HepG2 (cell line): ENCODE data around the gene TRDN. TPM values are rescaled to one million over a fixed set of nuclear protein-coding genes. Genes with fewer than 3 reads are reported as not detected.

Experiments
- ATAC-seq: fragments of 200-7000 bp; cut with Tn5 transposase; 3 replicates; pipeline ENCODE4 v1.9.1; 2020; ENCODE audit warnings: mild to moderate bottlenecking, moderate library complexity
- BruUV-seq: library from RNA; stranded (reverse); fragments of 400-500 nt; replicated peaks from 2 replicates; lab custom pipeline; 2021; lab: Mats Ljungman, UMichigan
- CTCF ChIA-PET: fragments of 300-600 bp; formaldehyde crosslinking; extraction: SDS; loops from one replicate; lab custom pipeline; 2021; ENCODE audit warnings: low total read pairs, inconsistent platforms, low intra/inter-chr PET ratio; lab: Yijun Ruan, JAX
- POLR2A ChIA-PET: fragments of 350-600 bp; sonication (Branson Sonifier 250); formaldehyde crosslinking; loops from one replicate; lab custom pipeline; 2020; ENCODE audit warnings: antibody characterized with exemption, inconsistent platforms; lab: Yijun Ruan, JAX
- DNase-seq: peaks from one replicate; pipeline ENCODE4 v3.0.0-alpha.2; 2015; ENCODE audit warnings: low spot score
- FAIRE-seq: peaks from 3 replicates; lab custom pipeline; 2011; peaks lifted over from hg19 to GRCh38; lab: Jason Lieb, UNC
- H2AFZ ChIP-seq: one replicate; pipeline ENCODE4 v1.6.1; 2011; ENCODE audit warnings: low read length, inconsistent platforms
- H3K27ac ChIP-seq: fragments of 300-600 bp; 3 replicates; pipeline ENCODE4 v1.8.0; 2011; ENCODE audit warnings: mixed run types, mild to moderate bottlenecking, mixed read lengths, low read length, inconsistent platforms; ENCODE audit not compliant: insufficient read depth; ENCODE audit errors: extremely low read length
- H3K27me3 ChIP-seq, 2 experiments: fragments of 200-600 bp in 1 of 2; 2 replicates in 1 of 2; 3 replicates in 1 of 2; pipeline versions ENCODE4 v1.6.0 to v1.8.0; 2011; ENCODE audit warnings: low read length in 2 of 2, mild to moderate bottlenecking in 2 of 2, moderate library complexity in 2 of 2, inconsistent platforms in 1 of 2; ENCODE audit not compliant: insufficient read depth in 2 of 2, control insufficient read depth in 1 of 2
- H3K36me3 ChIP-seq, 2 experiments: fragments of 200-600 bp in 1 of 2; replicated peaks in 1 of 2; 2 replicates in 1 of 2; 3 replicates in 1 of 2; pipeline versions ENCODE4 v1.5.1 to v1.8.0; 2011; ENCODE audit warnings: low read length in 2 of 2, inconsistent platforms in 1 of 2; ENCODE audit not compliant: insufficient read depth in 2 of 2, control insufficient read depth in 1 of 2
- H3K4me1 ChIP-seq: 2 replicates; pipeline ENCODE4 v1.5.1; 2012; ENCODE audit warnings: low read length, inconsistent platforms; ENCODE audit not compliant: insufficient read depth
- H3K4me2 ChIP-seq: 2 replicates; pipeline ENCODE4 v1.6.0; 2011; ENCODE audit warnings: low read depth, low read length, inconsistent platforms
- H3K4me3 ChIP-seq, 3 experiments: fragments of 200-600 bp in 1 of 3; sonication (generic), shearing (Covaris generic) in 1 of 3; replicated peaks in 1 of 3; 2 replicates each; pipeline ENCODE4 v1.5.1; 2011 to 2016; ENCODE audit warnings: low read length in 3 of 3, inconsistent platforms in 2 of 3, low read depth in 2 of 3, mild to moderate bottlenecking in 2 of 3, control low read depth in 1 of 3, mixed read lengths in 1 of 3; ENCODE audit not compliant: insufficient read depth in 1 of 3
- H3K79me2 ChIP-seq: one replicate; pipeline ENCODE4 v1.6.1; 2011; ENCODE audit warnings: low read length, inconsistent platforms; ENCODE audit not compliant: insufficient read depth
- H3K9ac ChIP-seq: 2 replicates; pipeline ENCODE4 v1.6.0; 2011; ENCODE audit warnings: mild to moderate bottlenecking, low read depth, low read length, inconsistent platforms; ENCODE audit not compliant: insufficient read depth
- H3K9me3 ChIP-seq: 2 replicates; pipeline ENCODE4 v1.5.1; 2012; ENCODE audit warnings: mild to moderate bottlenecking, low read length
- H4K20me1 ChIP-seq: 2 replicates; pipeline ENCODE4 v1.6.0; 2011; ENCODE audit warnings: inconsistent platforms, mild to moderate bottlenecking, low read length, moderate library complexity; ENCODE audit not compliant: insufficient read depth
- ATM ChIP-seq: fragments of 450-650 bp; IDR thresholded peaks from 2 replicates; pipeline ENCODE4 v1.7.1; 2017; ENCODE audit warnings: mild to moderate bottlenecking, borderline replicate concordance
- E2F5 ChIP-seq: sonication (generic); formaldehyde crosslinking; conservative IDR thresholded peaks from 2 replicates; pipeline ENCODE4 v1.4.0; 2020; ENCODE audit warnings: missing genetic modification reagents
- FOXJ3 ChIP-seq: sonication (generic); formaldehyde crosslinking; IDR thresholded peaks from 2 replicates; pipeline ENCODE4 v1.4.0; 2020; ENCODE audit warnings: missing genetic modification reagents, mild to moderate bottlenecking, borderline replicate concordance
- NFRKB ChIP-seq: fragments of 450-650 bp; IDR thresholded peaks from 2 replicates; pipeline ENCODE4 v1.6.1; 2017
- PBX3 ChIP-seq: sonication (generic); formaldehyde crosslinking; IDR thresholded peaks from 2 replicates; pipeline ENCODE4 v1.8.1; 2023; ENCODE audit warnings: missing genetic modification reagents, inconsistent platforms, borderline replicate concordance
- U2AF1 ChIP-seq: fragments of 200-400 bp; formaldehyde crosslinking; optimal IDR thresholded peaks from 2 replicates; pipeline ENCODE3; 2017; ENCODE audit warnings: mild to moderate bottlenecking, low read depth, low read length
- ZHX2 ChIP-seq, 2 experiments: sonication (generic) in 1 of 2; formaldehyde crosslinking in 1 of 2; IDR thresholded peaks; 2 replicates each; pipeline versions ENCODE4 v1.6.1 to v1.9.0; 2014 to 2022; ENCODE audit warnings: antibody characterized with exemption in 1 of 2, borderline replicate concordance in 1 of 2, inconsistent platforms in 1 of 2, low read depth in 1 of 2, missing genetic modification reagents in 1 of 2
- ZNF234 ChIP-seq: sonication (generic); formaldehyde crosslinking; conservative IDR thresholded peaks from 2 replicates; pipeline ENCODE4 v1.5.1; 2020; ENCODE audit warnings: mild to moderate bottlenecking, missing genetic modification reagents
- ZNF280B ChIP-seq: sonication (generic); formaldehyde crosslinking; IDR thresholded peaks from 2 replicates; pipeline ENCODE4 v1.5.0; 2020; ENCODE audit warnings: missing genetic modification reagents, mild to moderate bottlenecking, borderline replicate concordance
- ZNF598 ChIP-seq: sonication (generic); formaldehyde crosslinking; IDR thresholded peaks from 2 replicates; pipeline ENCODE4 v1.5.1; 2020; ENCODE audit warnings: mild to moderate bottlenecking, missing genetic modification reagents, borderline replicate concordance
- ZZZ3 ChIP-seq: sonication (generic); formaldehyde crosslinking; IDR thresholded peaks from 2 replicates; pipeline ENCODE4 v1.4.0; 2020; ENCODE audit warnings: missing genetic modification reagents, mild to moderate bottlenecking, borderline replicate concordance
- WGBS: methylation state at CpG from one replicate; pipeline ENCODE4 v1.1.6; 2017; ENCODE audit warnings: low lambda C conversion rate; 5-methylcytosine and 5-hydroxymethylcytosine counted together
- in situ Hi-C: cut with HindIII; loops from 2 replicates; pipeline ENCODE4 v1.10.0; 2017; ENCODE audit warnings: low pct_unique_long_range_greater_than_20kb; ENCODE audit not compliant: extremely low pct_ligation_motif_present
- intact Hi-C: fragments of 100-400 bp; cut with micrococcal nuclease; formaldehyde crosslinking; loops from one replicate; pipeline ENCODE4 v1.10.0; 2022; ENCODE audit not compliant: unreplicated experiment
- polyA plus RNA-seq, 8 experiments: library from polyadenylated mRNA; depleted of rRNA in 3 of 8; stranded (reverse) in 7 of 8; unstranded in 1 of 8; fragments of >200 nt; fragmentation: Illumina TruSeq in 4 of 8; extraction: Trizol in 4 of 8; gene quantifications; 2 replicates each; pipeline versions ENCODE4 v1.2.1 to v1.2.3, GENCODE V29; 2011 to 2016; ENCODE audit warnings: low read depth in 4 of 8, missing spikeins in 1 of 8, mixed read lengths in 1 of 8; ENCODE audit not compliant: insufficient read depth in 1 of 8
- total RNA-seq, 5 experiments: library from RNA; depleted of rRNA; stranded (reverse); fragments of >200 nt; fragmentation: Illumina TruSeq; extraction: Trizol; gene quantifications; 2 replicates each; pipeline ENCODE4 v1.2.3, GENCODE V29; 2016; ENCODE audit warnings: low read depth in 1 of 5

Gene TRDN
- total and polyA plus RNA-seq, 2 of the 13 experiments (the other 11 are each of a cell fraction or from before 2014, with no cell fraction given) = not detected

- no peak for TF ChIP-seq ZHX2 (IDR thresholded peaks at IDR 0.05; ENCODE audit: low read depth)
- no peak for TF ChIP-seq ZHX2 (CRISPR knock-in tag; IDR thresholded peaks at IDR 0.05; ENCODE audit: borderline replicate concordance)
These were observed 169.4 kb downstream of the TRDN start (continued) for GRCh38 chr6:123467392-123467791.

GRCh38 chr6:123462152-123462551, 174.6 kb downstream of the TRDN start:
- intact Hi-C loops = no loop called here
- DNase-seq = no peak
- ChIA-PET POLR2A (no interaction called here), CTCF (no interaction called here)
- no peak overlapping the region for H3K27ac ChIP-seq
- no peaks in the 10 kb centered on the region for H3K9me3 ChIP-seq
- H3K79me2 ChIP-seq = no peaks in the 10 kb centered on the region
- no peaks in the 10 kb centered on the region for H3K27me3 ChIP-seq
- in situ Hi-C loops = no loop called here
- H3K4me3 ChIP-seq = no peak overlapping the region
- FAIRE-seq = no peak
- TF ChIP-seq NFRKB = no peak
- TF ChIP-seq ZZZ3 (CRISPR knock-in tag) = no peak
- TF ChIP-seq PBX3 = no peak
- TF ChIP-seq E2F5 (CRISPR knock-in tag) = no peak
- no peak for TF ChIP-seq FOXJ3 (CRISPR knock-in tag)
- no peak for TF ChIP-seq ZNF598 (CRISPR knock-in tag)
- no peak for TF ChIP-seq ZNF280B
- no peak for TF ChIP-seq ZNF234 (CRISPR knock-in tag)
- TF ChIP-seq ATM = no peak
- TF ChIP-seq U2AF1 = no peak
- H3K36me3 ChIP-seq = no peaks in the 10 kb centered on the region
- no peak for ATAC-seq
- 4% methylated on average over 2 of the region's 2 CpGs for WGBS
- no peaks in the 10 kb centered on the region for H3K4me1 ChIP-seq
- no peak overlapping the region for H3K9ac ChIP-seq
- H4K20me1 ChIP-seq = no peaks in the 10 kb centered on the region
- no peak overlapping the region for H3K4me2 ChIP-seq
- no TSS peak for BruUV-seq
- H2AFZ ChIP-seq = no peak overlapping the region
